Tibial artery (tissue), 4 donors: Measurements from ENCODE around the gene RYR2.
"Not testable (repeated sequence)": the region's sequence is repeated elsewhere in the genome, so short reads cannot be mapped to it uniquely, and the experiment has no call there.

Source experiments
- DNase-seq, 2 donors: peaks; one replicate each; pipeline ENCODE4 v3.0.0-alpha.2; 2019
- H3K27ac ChIP-seq, 2 donors: fragments of 200-600 bp; sonication (generic) in 1 of 2; 1 replicate in 1 of 2; 2 replicates in 1 of 2; pipeline ENCODE4 v1.5.1; 2018 to 2019; ENCODE audit warnings: mild to moderate bottlenecking in 1 of 2
- H3K27me3 ChIP-seq, 2 donors: fragments of 200-600 bp; sonication (generic) in 1 of 2; one replicate each; pipeline versions ENCODE4 v1.5.1 to v1.6.0; 2016 to 2019
- H3K36me3 ChIP-seq, 3 donors: fragments of 200-600 bp; sonication (generic) in 2 of 3; one replicate each; pipeline ENCODE4 v1.5.1; 2016 to 2019; ENCODE audit warnings: mild to moderate bottlenecking in 2 of 3
- H3K4me1 ChIP-seq, 4 donors: fragments of 200-600 bp; sonication (generic) in 2 of 4; 1 replicate in 3 of 4; 2 replicates in 1 of 4; pipeline ENCODE4 v1.5.1; 2016 to 2019
- H3K4me3 ChIP-seq, 2 donors: fragments of 200-600 bp; sonication (generic) in 1 of 2; 1 replicate in 1 of 2; 2 replicates in 1 of 2; pipeline ENCODE4 v1.5.1; 2018 to 2019; ENCODE audit warnings: mild to moderate bottlenecking in 2 of 2
- H3K9me3 ChIP-seq, 3 donors: fragments of 200-600 bp; sonication (generic) in 1 of 3; one replicate each; pipeline ENCODE4 v1.5.1; 2016 to 2019
- CTCF ChIP-seq, 2 experiments: fragments of 200-600 bp in 1 of 2; fragments of 450-650 bp in 1 of 2; IDR thresholded peaks; one replicate each; pipeline ENCODE4 v1.5.1; 2017 to 2019; ENCODE audit warnings: antibody characterized with exemption in 2 of 2, mild to moderate bottlenecking in 1 of 2, moderate library complexity in 1 of 2
- intact Hi-C: fragments of 100-400 bp; cut with DNase I; formaldehyde crosslinking; loops from one replicate; pipeline ENCODE4 v1.15.0; 2023; ENCODE audit warnings: low total_unique reads

The RYR2 gene

DNA sequence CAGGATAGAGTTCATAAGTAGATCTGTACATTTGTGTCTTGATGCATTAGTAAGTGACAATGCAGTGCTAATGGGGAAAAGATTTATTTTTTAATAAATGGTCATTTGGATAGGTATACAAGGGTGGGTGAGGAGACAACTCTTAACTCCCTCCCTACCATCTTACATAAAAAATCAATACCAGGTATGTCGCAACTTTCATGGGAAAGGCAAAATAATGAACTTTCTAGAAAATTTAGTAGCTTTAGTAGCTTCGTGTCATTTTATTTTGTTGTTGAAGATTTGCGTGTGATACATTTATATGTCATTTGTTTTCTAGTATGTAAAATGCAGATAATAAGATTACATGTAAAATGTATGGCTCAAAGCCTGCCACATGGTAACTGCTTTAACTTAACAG lies 310.8 kb downstream of the RYR2 start:
- intact Hi-C loops = no loop called here
- Histone ChIP-seq H3K27ac (no peak overlapping the region), H3K36me3 (no peaks in the 10 kb centered on the region), H3K9me3 (no peaks in the 10 kb centered on the region), H3K4me1 (no peaks in the 10 kb centered on the region), H3K4me3 (no peak overlapping the region), H3K27me3 (no peaks in the 10 kb centered on the region)
- TF ChIP-seq CTCF (IDR thresholded peaks at IDR 0.05) = no peak
- DNase-seq = no peak

- intact Hi-C loops = no loop called here
- no peak overlapping the region for H3K27ac ChIP-seq
- H3K4me3 ChIP-seq = no peak overlapping the region
- no peaks in the 10 kb centered on the region for H3K9me3 ChIP-seq
- no peak for TF ChIP-seq CTCF (IDR thresholded peaks at IDR 0.05)
- no peaks in the 10 kb centered on the region for H3K36me3 ChIP-seq
- no peaks in the 10 kb centered on the region for H3K27me3 ChIP-seq
- DNase-seq = no peak
- H3K4me1 ChIP-seq = no peaks in the 10 kb centered on the region
Observed at GRCh38 chr1:237353918-237354317, 311.9 kb downstream of the RYR2 start.

GRCh38 chr1:237355022-237355421 lies 313.0 kb downstream of the RYR2 start:
- intact Hi-C loops = no loop called here
- H3K4me1 ChIP-seq = no peaks in the 10 kb centered on the region

DNA sequence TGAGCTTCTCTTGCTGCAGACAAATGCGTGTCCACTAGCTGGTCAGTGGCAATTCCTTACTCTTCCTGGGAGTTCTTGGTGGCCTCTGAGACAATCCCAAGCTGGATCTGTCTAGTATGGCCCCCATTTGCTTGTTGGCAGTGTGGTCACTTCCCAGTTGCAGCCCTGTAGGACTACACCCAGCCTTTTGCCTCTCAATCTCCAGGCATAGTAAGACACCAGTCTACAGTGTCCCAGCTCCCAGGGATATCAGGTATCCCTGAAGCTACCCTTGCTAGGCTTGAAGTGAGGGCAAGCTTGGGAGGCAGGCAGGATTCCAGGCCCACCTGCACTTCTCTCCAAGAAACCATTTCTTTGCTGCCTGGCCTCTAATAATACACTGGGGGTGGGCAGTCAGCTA lies 316.6 kb downstream of the RYR2 start:
- Histone ChIP-seq H3K4me1 (no peaks in the 10 kb centered on the region), H3K27ac (no peak overlapping the region), H3K36me3 (no peaks in the 10 kb centered on the region), H3K9me3 (no peaks in the 10 kb centered on the region), H3K4me3 (no peak overlapping the region), H3K27me3 (no peaks in the 10 kb centered on the region)
- intact Hi-C loops = no loop called here
- TF ChIP-seq CTCF (IDR thresholded peaks at IDR 0.05) = no peak
- DNase-seq = no peak

More at GRCh38 chr1:237355022-237355421, 313.0 kb downstream of the RYR2 start:
- Histone ChIP-seq H3K9me3 (no peaks in the 10 kb centered on the region), H3K36me3 (no peaks in the 10 kb centered on the region), H3K4me3 (no peak overlapping the region), H3K27ac (no peak overlapping the region), H3K27me3 (no peaks in the 10 kb centered on the region)
- no peak for DNase-seq
- TF ChIP-seq CTCF (IDR thresholded peaks at IDR 0.05) = no peak

- Histone ChIP-seq H3K4me1 (no peaks in the 10 kb centered on the region), H3K36me3 (no peaks in the 10 kb centered on the region), H3K27ac (no peak overlapping the region), H3K9me3 (peaks cover 0 to 5% (median 0%) of the 10 kb centered on the region in 3 donors), H3K27me3 (no peaks in the 10 kb centered on the region), H3K4me3 (no peak overlapping the region)
- intact Hi-C loops = no loop called here
- DNase-seq = no peak
- TF ChIP-seq CTCF (IDR thresholded peaks at IDR 0.05) = no peak
Observed at GRCh38 chr1:237367758-237368157, 325.8 kb downstream of the RYR2 start.

GRCh38 chr1:237371477-237371876 lies 329.5 kb downstream of the RYR2 start:
- H3K9me3 ChIP-seq, H3K4me1 ChIP-seq, H3K36me3 ChIP-seq, DNase-seq, H3K4me3 ChIP-seq, H3K27ac ChIP-seq, H3K27me3 ChIP-seq: not testable (repeated sequence)
- intact Hi-C loops = loop anchor here (10.0 kb wide), 1 partner anchor 257 kb away; no protein-coding TSS in a partner anchor
